ENCODE data around the gene MTRF1L.
"Not testable (repeated sequence)": the region's sequence is repeated elsewhere in the genome, so short reads cannot be mapped to it uniquely, and the experiment has no call there.

Gene MTRF1L

GRCh38 chr6:152969688-152970418 is 32.7 kb downstream of the MTRF1L start:
- Histone ChIP-seq H3K36me3 (peaks cover 57% of the 10 kb centered on the region), H3K4me3 (ENCODE audit: low read depth, low read length) (no peak overlapping the region), H3K9me3 (0 out of 2 replicates have a peak, but pooled peaks cover 2% of the 10 kb centered on the region), H3K27me3 (no peaks in the 10 kb centered on the region), H3K4me1 (no peaks in the 10 kb centered on the region; the same call in 1 of the 2 replicates)
- TF ChIP-seq CTCF (IDR thresholded peaks at IDR 0.05; ENCODE audit: low read depth, low read length), result no peak
- no peak for DNase-seq

- not testable (repeated sequence) for H3K4me3 ChIP-seq (ENCODE audit: low read depth, low read length); H3K9me3 ChIP-seq; H3K4me1 ChIP-seq; H3K27me3 ChIP-seq; DNase-seq
- H3K36me3 ChIP-seq, result peaks cover 22% of the 10 kb centered on the region
These were observed 36.2 kb downstream of the MTRF1L start for GRCh38 chr6:152966168-152966894.

- Histone ChIP-seq H3K9me3 (no peaks in the 10 kb centered on the region; the same call in 1 of the 2 replicates), H3K27me3 (no peaks in the 10 kb centered on the region; the same call in 1 of the 2 replicates), H3K36me3 (no peaks in the 10 kb centered on the region), H3K4me3 (ENCODE audit: low read depth, low read length) (no peak overlapping the region), H3K4me1 (no peaks in the 10 kb centered on the region)
- TF ChIP-seq CTCF (IDR thresholded peaks at IDR 0.05; ENCODE audit: low read depth, low read length), result no peak
- DNase-seq, result no peak
These were observed 43.2 kb downstream of the MTRF1L start for GRCh38 chr6:152959333-152959732.

- DNase-seq, result no peak
- Histone ChIP-seq H3K4me1 (peaks cover 3% of the 10 kb centered on the region; the same call in 1 of the 2 replicates), H3K27me3 (no peaks in the 10 kb centered on the region; the same call in 1 of the 2 replicates), H3K9me3 (no peaks in the 10 kb centered on the region; the same call in 1 of the 2 replicates), H3K4me3 (ENCODE audit: low read depth, low read length) (no peak overlapping the region), H3K36me3 (no peaks in the 10 kb centered on the region)
- TF ChIP-seq CTCF (IDR thresholded peaks at IDR 0.05; ENCODE audit: low read depth, low read length), result no peak
These were observed 44.7 kb downstream of the MTRF1L start for GRCh38 chr6:152957796-152958195.

GRCh38 chr6:152954443-152954842 is 48.1 kb downstream of the MTRF1L start:
- Histone ChIP-seq H3K4me1 (peaks cover 4% of the 10 kb centered on the region; the same call in 1 of the 2 replicates), H3K27me3 (no peaks in the 10 kb centered on the region), H3K9me3 (no peaks in the 10 kb centered on the region), H3K36me3 (no peaks in the 10 kb centered on the region), H3K4me3 (ENCODE audit: low read depth, low read length) (no peak overlapping the region)
- no peak for DNase-seq
- TF ChIP-seq CTCF (IDR thresholded peaks at IDR 0.05; ENCODE audit: low read depth, low read length), result peak; percentile 33

GRCh38 chr6:152952866-152953509 is 49.5 kb downstream of the MTRF1L start:
- no peaks in the 10 kb centered on the region for H3K27me3 ChIP-seq
- peaks cover 5% of the 10 kb centered on the region for H3K4me1 ChIP-seq
- TF ChIP-seq CTCF (IDR thresholded peaks at IDR 0.05; ENCODE audit: low read depth, low read length), result peak; percentile 69
- no peaks in the 10 kb centered on the region for H3K36me3 ChIP-seq
- no peak overlapping the region for H3K4me3 ChIP-seq (ENCODE audit: low read depth, low read length)
- peak; percentile 15 for DNase-seq
- no peaks in the 10 kb centered on the region for H3K9me3 ChIP-seq
